ENCODE results near the gene KCND2. TPM values are rescaled to one million over a fixed set of nuclear protein-coding genes. Genes with fewer than 3 reads are reported as not detected.
"Not testable (repeated sequence)": the region's sequence is repeated elsewhere in the genome, so short reads cannot be mapped to it uniquely, and the experiment has no call there.

Gene KCND2
- total RNA-seq, 1 experiment from 2014 or later: not detected

GRCh38 chr7:120775755-120776154 is 502.8 kb downstream of the KCND2 start:
- Histone ChIP-seq H3K36me3 (no peaks in the 10 kb centered on the region), H3K4me3 (no peak overlapping the region), H3K9me3 (no peaks in the 10 kb centered on the region), H3K27me3 (no peaks in the 10 kb centered on the region)
- no peak for DNase-seq

GRCh38 chr7:120779078-120779477 is 506.1 kb downstream of the KCND2 start:
- DNase-seq, H3K27me3 ChIP-seq: not testable (repeated sequence)

GRCh38 chr7:120780451-120780850 is 507.5 kb downstream of the KCND2 start:
- not testable (repeated sequence) for H3K4me3 ChIP-seq, H3K9me3 ChIP-seq, H3K36me3 ChIP-seq, H3K27me3 ChIP-seq, DNase-seq

More at GRCh38 chr7:120779078-120779477, 506.1 kb downstream of the KCND2 start:
- H3K4me3 ChIP-seq, H3K36me3 ChIP-seq, H3K9me3 ChIP-seq: not testable (repeated sequence)

GRCh38 chr7:120780938-120781337 is 508.0 kb downstream of the KCND2 start:
- no peak overlapping the region for H3K4me3 ChIP-seq
- H3K27me3 ChIP-seq: no peaks in the 10 kb centered on the region
- H3K9me3 ChIP-seq: no peaks in the 10 kb centered on the region
- no peaks in the 10 kb centered on the region for H3K36me3 ChIP-seq
- no peak for DNase-seq

GRCh38 chr7:120781924-120782323 is 508.9 kb downstream of the KCND2 start:
- not testable (repeated sequence) for H3K36me3 ChIP-seq, H3K4me3 ChIP-seq, DNase-seq, H3K9me3 ChIP-seq, H3K27me3 ChIP-seq

GRCh38 chr7:120783273-120783672 is 510.3 kb downstream of the KCND2 start:
- DNase-seq: no peak
- Histone ChIP-seq H3K9me3 (no peaks in the 10 kb centered on the region), H3K27me3 (no peaks in the 10 kb centered on the region)

GRCh38 chr7:120783721-120784120 is 510.7 kb downstream of the KCND2 start:
- no peaks in the 10 kb centered on the region for H3K9me3 ChIP-seq
- no peak overlapping the region for H3K4me3 ChIP-seq
- H3K27me3 ChIP-seq: no peaks in the 10 kb centered on the region
- no peak for DNase-seq
- no peaks in the 10 kb centered on the region for H3K36me3 ChIP-seq

More at GRCh38 chr7:120783273-120783672, 510.3 kb downstream of the KCND2 start:
- H3K4me3 ChIP-seq: no peak overlapping the region
- no peaks in the 10 kb centered on the region for H3K36me3 ChIP-seq

GRCh38 chr7:120785095-120785494 is 512.1 kb downstream of the KCND2 start:
- H3K36me3 ChIP-seq: no peaks in the 10 kb centered on the region
- no peaks in the 10 kb centered on the region for H3K9me3 ChIP-seq
- no peaks in the 10 kb centered on the region for H3K27me3 ChIP-seq
- DNase-seq: no peak
- no peak overlapping the region for H3K4me3 ChIP-seq

GRCh38 chr7:120792091-120792860 is 519.3 kb downstream of the KCND2 start:
- DNase-seq: peak; percentile 52
- Histone ChIP-seq H3K9me3 (no peaks in the 10 kb centered on the region), H3K36me3 (no peaks in the 10 kb centered on the region)

GRCh38 chr7:120792861-120793130 is 519.8 kb downstream of the KCND2 start:
- H3K9me3 ChIP-seq: no peaks in the 10 kb centered on the region
- no peak for DNase-seq
- H3K27me3 ChIP-seq: no peaks in the 10 kb centered on the region
- H3K4me3 ChIP-seq: no peak overlapping the region
- H3K36me3 ChIP-seq: no peaks in the 10 kb centered on the region

More at GRCh38 chr7:120792091-120792860, 519.3 kb downstream of the KCND2 start:
- H3K27me3 ChIP-seq: no peaks in the 10 kb centered on the region
- no peak overlapping the region for H3K4me3 ChIP-seq

- no peak for DNase-seq
- H3K9me3 ChIP-seq: no peaks in the 10 kb centered on the region
- H3K36me3 ChIP-seq: no peaks in the 10 kb centered on the region
- H3K4me3 ChIP-seq: no peak overlapping the region
- H3K27me3 ChIP-seq: no peaks in the 10 kb centered on the region
These were observed 520.4 kb downstream of the KCND2 start for GRCh38 chr7:120793213-120793936.

GRCh38 chr7:120794106-120794729 is 521.2 kb downstream of the KCND2 start:
- H3K9me3 ChIP-seq: no peaks in the 10 kb centered on the region
- DNase-seq: no peak
- H3K4me3 ChIP-seq: no peak overlapping the region
- H3K36me3 ChIP-seq: no peaks in the 10 kb centered on the region
- no peaks in the 10 kb centered on the region for H3K27me3 ChIP-seq

- no peaks in the 10 kb centered on the region for H3K9me3 ChIP-seq
- DNase-seq: no peak
- H3K27me3 ChIP-seq: no peaks in the 10 kb centered on the region
- H3K4me3 ChIP-seq: no peak overlapping the region
- H3K36me3 ChIP-seq: no peaks in the 10 kb centered on the region
These were observed 524.2 kb downstream of the KCND2 start for GRCh38 chr7:120797026-120797645.

GRCh38 chr7:120799147-120799546 is 526.2 kb downstream of the KCND2 start:
- Histone ChIP-seq H3K4me3 (no peak overlapping the region), H3K27me3 (no peaks in the 10 kb centered on the region), H3K36me3 (no peaks in the 10 kb centered on the region), H3K9me3 (no peaks in the 10 kb centered on the region)
- DNase-seq: no peak
